CD4-positive, alpha-beta T cell (primary cell): ENCODE results near the gene GPATCH3. TPM values are rescaled to one million over a fixed set of nuclear protein-coding genes. Genes with fewer than 3 reads are reported as not detected.

ENCODE experiments used
- ATAC-seq: fragments of 200-7000 bp; cut with Tn5 transposase; one replicate; pipeline ENCODE4 v1.10.0; 2022; ENCODE audit warnings: mild to moderate bottlenecking; ENCODE audit not compliant: poor library complexity
- CTCF ChIA-PET: fragments of 350-600 bp; sonication (Branson Sonifier 250); formaldehyde crosslinking; loops from one replicate; lab custom pipeline; 2021; ENCODE audit warnings: antibody characterized with exemption, inconsistent platforms; lab: Charles Lee
- POLR2A ChIA-PET: fragments of 350-600 bp; sonication (Branson Sonifier 250); formaldehyde crosslinking; loops from one replicate; lab custom pipeline; 2021; ENCODE audit warnings: antibody characterized with exemption, inconsistent platforms; lab: Charles Lee
- DNase-seq, 14 experiments: peaks; one replicate each; pipeline ENCODE4 v3.0.0-alpha.2; 2013 to 2020; ENCODE audit warnings: mixed read lengths in 2 of 14
- H3K27ac ChIP-seq, 2 donors: one replicate each; pipeline versions ENCODE4 v1.5.1 to v1.7.0; 2013; ENCODE audit warnings: low read length in 2 of 2, low read depth in 1 of 2, mild to moderate bottlenecking in 1 of 2
- H3K27me3 ChIP-seq, 2 experiments: 1 replicate in 1 of 2; 2 replicates in 1 of 2; pipeline versions ENCODE4 v1.6.1 to v1.7.0; 2013; ENCODE audit warnings: low read length in 2 of 2, control low read depth in 1 of 2, mild to moderate bottlenecking in 1 of 2, moderate library complexity in 1 of 2; ENCODE audit not compliant: insufficient read depth in 2 of 2, control insufficient read depth in 1 of 2
- H3K36me3 ChIP-seq: one replicate; pipeline ENCODE4 v1.6.1; 2013; ENCODE audit warnings: low read length, control low read depth; ENCODE audit not compliant: insufficient read depth
- H3K4me1 ChIP-seq: one replicate; pipeline ENCODE4 v1.6.1; 2013; ENCODE audit warnings: low read length, control low read depth; ENCODE audit not compliant: insufficient read depth
- H3K4me3 ChIP-seq: one replicate; pipeline ENCODE4 v1.5.1; 2013; ENCODE audit warnings: mild to moderate bottlenecking, low read length, moderate library complexity
- H3K9me3 ChIP-seq, 2 experiments: 1 replicate in 1 of 2; 2 replicates in 1 of 2; pipeline versions ENCODE4 v1.6.1 to v1.7.0; 2013; ENCODE audit warnings: low read length in 2 of 2, mild to moderate bottlenecking in 2 of 2, control low read depth in 1 of 2, moderate library complexity in 1 of 2; ENCODE audit not compliant: control insufficient read depth in 1 of 2, insufficient read depth in 1 of 2
- H3K27ac Mint-ChIP-seq: one replicate; pipeline ENCODE4 v1.8.0; 2020; ENCODE audit warnings: mixed read lengths
- H3K27me3 Mint-ChIP-seq: one replicate; pipeline ENCODE4 v1.8.0; 2021; ENCODE audit warnings: mixed read lengths
- H3K36me3 Mint-ChIP-seq: one replicate; pipeline ENCODE4 v1.8.0; 2021; ENCODE audit warnings: low read depth, mixed read lengths
- H3K4me1 Mint-ChIP-seq: one replicate; pipeline ENCODE4 v1.8.0; 2021; ENCODE audit warnings: low read depth, mixed read lengths
- H3K4me3 Mint-ChIP-seq: one replicate; pipeline ENCODE4 v1.8.0; 2020; ENCODE audit warnings: mild to moderate bottlenecking, mixed read lengths
- H3K9me3 Mint-ChIP-seq: one replicate; pipeline ENCODE4 v1.8.0; 2020; ENCODE audit warnings: mixed read lengths
- intact Hi-C, 2 experiments: fragments of 100-400 bp; cut with DNase I in 1 of 2; cut with micrococcal nuclease in 1 of 2; formaldehyde crosslinking; loops; one replicate each; pipeline versions ENCODE4 v1.15.1 to v1.9.0; 2023 to 2025; cut with DNase I, micrococcal nuclease
- total RNA-seq, 174 experiments: library from RNA in 2 of 174; stranded (reverse) in 2 of 174; gene quantifications; one replicate each; pipeline ENCODE4 v1.2.3 and lab custom pipeline; 2021 to 2026
- TF ChIP-seq, protein P1 (sequence below): fragments of 200-600 bp; IDR thresholded peaks from one replicate; pipeline ENCODE4 v1.8.0; 2022; ENCODE audit warnings: antibody characterized with exemption, mild to moderate bottlenecking

The GPATCH3 gene
- total RNA-seq, 2 experiments from 2014 or later: 30.2 to 32.4 TPM

DNA sequence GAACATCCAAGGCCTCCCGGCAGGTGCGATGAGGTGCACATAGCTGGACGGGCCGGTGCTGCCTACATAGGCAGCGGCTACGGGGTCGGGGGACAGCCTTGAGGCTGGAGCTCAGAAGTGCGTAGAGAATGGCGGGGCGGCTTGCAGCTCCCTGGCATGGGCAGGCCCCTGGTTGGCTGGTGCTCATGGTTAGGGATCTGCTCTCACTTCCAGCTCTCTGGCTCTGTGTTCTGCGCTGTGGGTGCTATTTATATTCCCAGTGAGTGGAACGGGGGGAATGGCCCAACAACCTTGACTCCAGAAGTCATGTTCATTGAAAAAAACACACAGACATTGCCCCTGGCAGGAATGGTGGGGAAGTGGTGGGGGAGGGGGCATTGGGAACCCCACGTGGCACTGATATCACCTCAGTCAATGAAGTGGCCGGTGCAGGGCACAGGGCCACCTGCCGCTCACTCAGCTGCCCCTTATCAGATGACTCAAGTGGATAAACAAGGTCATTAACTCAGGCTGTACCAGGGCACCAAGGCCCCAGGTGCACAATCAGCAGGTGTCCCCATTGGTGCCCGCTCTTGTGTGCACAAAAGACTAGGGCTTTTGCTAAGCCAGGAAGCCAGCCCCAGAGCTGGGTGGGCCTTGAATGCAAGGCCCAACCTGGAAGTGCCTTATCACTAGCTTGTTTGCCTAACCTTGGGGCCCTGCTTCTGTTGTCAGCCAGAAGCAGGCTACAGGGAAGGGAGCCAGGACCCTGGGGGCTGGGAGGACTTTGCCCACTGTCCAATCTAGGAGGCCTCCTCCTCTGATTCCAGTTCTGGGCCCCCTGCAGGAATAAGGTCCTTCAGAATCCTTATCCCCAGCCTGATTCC lies 13.7 kb upstream of the GPATCH3 start, which contains the start of gene NR0B2:
NR0B2 (minus strand) TSS at position 222 of the 866 bp plus-strand sequence; CDS start at position 187, 35 bp downstream.
- DNase-seq: no peak
- TF ChIP-seq, protein P1, sequence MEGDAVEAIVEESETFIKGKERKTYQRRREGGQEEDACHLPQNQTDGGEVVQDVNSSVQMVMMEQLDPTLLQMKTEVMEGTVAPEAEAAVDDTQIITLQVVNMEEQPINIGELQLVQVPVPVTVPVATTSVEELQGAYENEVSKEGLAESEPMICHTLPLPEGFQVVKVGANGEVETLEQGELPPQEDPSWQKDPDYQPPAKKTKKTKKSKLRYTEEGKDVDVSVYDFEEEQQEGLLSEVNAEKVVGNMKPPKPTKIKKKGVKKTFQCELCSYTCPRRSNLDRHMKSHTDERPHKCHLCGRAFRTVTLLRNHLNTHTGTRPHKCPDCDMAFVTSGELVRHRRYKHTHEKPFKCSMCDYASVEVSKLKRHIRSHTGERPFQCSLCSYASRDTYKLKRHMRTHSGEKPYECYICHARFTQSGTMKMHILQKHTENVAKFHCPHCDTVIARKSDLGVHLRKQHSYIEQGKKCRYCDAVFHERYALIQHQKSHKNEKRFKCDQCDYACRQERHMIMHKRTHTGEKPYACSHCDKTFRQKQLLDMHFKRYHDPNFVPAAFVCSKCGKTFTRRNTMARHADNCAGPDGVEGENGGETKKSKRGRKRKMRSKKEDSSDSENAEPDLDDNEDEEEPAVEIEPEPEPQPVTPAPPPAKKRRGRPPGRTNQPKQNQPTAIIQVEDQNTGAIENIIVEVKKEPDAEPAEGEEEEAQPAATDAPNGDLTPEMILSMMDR: no peak
- POLR2A ChIA-PET: interaction anchor here (0.5 kb wide), 1 partner anchor 14 kb away, joined by 3 read pairs; the partner anchor contains the start of gene GPATCH3

DNA sequence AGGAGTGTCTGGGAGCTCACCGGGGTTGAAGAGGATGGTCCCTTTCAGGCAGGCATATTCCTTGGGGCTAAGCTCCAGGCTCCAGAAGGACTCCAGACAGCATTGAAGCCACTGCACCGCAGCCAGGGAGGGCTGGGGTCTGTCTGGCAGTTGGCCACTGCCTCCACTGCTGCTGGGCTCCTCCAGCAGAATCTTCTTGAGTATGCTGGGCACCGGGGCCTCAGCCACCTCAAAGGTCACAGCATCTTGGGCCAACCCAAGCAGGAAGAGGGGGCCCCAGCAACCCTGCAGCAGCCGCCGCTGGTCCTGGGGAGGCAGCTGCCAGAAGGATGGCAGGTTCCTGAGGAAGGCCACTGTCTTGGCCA lies 13.1 kb upstream of the GPATCH3 start:
- ATAC-seq: no peak
- H3K27ac ChIP-seq: no peak overlapping the region
- TF ChIP-seq, protein P1: no peak
- ChIA-PET POLR2A (no interaction called here), CTCF (no interaction called here)
- no peaks in the 10 kb centered on the region for H3K4me1 ChIP-seq
- H3K36me3 Mint-ChIP-seq: no peaks in the 10 kb centered on the region
- H3K4me1 Mint-ChIP-seq: no peaks in the 10 kb centered on the region
- H3K4me3 Mint-ChIP-seq: no peak overlapping the region
- H3K4me3 ChIP-seq: no peak overlapping the region
- peaks cover 4% of the 10 kb centered on the region for H3K27me3 Mint-ChIP-seq
- H3K9me3 Mint-ChIP-seq: no peaks in the 10 kb centered on the region
- DNase-seq: no peak
- intact Hi-C loops: no loop called here
- no peaks in the 10 kb centered on the region for H3K9me3 ChIP-seq
- no peaks in the 10 kb centered on the region for H3K27me3 ChIP-seq
- no peak overlapping the region for H3K27ac Mint-ChIP-seq
- H3K36me3 ChIP-seq: no peaks in the 10 kb centered on the region

More for the DNA sequence above, 13.7 kb upstream of the GPATCH3 start, which contains the start of gene NR0B2:
- Histone ChIP-seq H3K27me3 (no peaks in the 10 kb centered on the region), H3K4me3 (no peak within 1 kb of the TSS), H3K4me1 (no peaks in the 10 kb centered on the region), H3K36me3 (no peaks in the 10 kb centered on the region), H3K9me3 (no peaks in the 10 kb centered on the region), H3K27ac (no peak within 1 kb of the TSS)
- intact Hi-C loops: no loop called here
- Mint-ChIP-seq H3K9me3 (no peaks in the 10 kb centered on the region), H3K36me3 (no peaks in the 10 kb centered on the region), H3K27me3 (peaks cover 4% of the 10 kb centered on the region), H3K4me1 (no peaks in the 10 kb centered on the region), H3K27ac (no peak within 1 kb of the TSS), H3K4me3 (no peak within 1 kb of the TSS)
- no peak for ATAC-seq
- CTCF ChIA-PET: no interaction called here

DNA sequence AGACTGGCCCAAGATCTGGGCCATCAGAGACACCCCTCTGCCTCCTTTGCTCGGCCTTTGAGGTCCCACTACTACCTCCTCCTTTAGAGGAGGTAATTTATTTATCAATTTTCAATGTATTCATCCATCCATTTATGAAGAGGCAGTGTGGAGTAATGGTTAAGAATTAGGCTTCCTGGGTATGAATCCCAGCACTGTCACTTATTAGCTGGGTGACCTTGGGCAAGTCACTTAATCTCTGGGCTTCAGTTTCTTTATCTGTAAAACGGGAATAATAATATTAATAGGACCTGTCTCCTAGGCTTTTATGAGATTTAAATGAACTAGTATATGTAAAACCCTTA lies 11.9 kb upstream of the GPATCH3 start:
- Histone ChIP-seq H3K36me3 (no peaks in the 10 kb centered on the region), H3K27ac (no peak overlapping the region), H3K27me3 (no peaks in the 10 kb centered on the region), H3K9me3 (no peaks in the 10 kb centered on the region), H3K4me1 (no peaks in the 10 kb centered on the region), H3K4me3 (no peak overlapping the region)
- ATAC-seq (no peak), DNase-seq (no peak)
- Mint-ChIP-seq H3K4me3 (no peak overlapping the region), H3K9me3 (no peaks in the 10 kb centered on the region), H3K27me3 (peaks cover 4% of the 10 kb centered on the region), H3K36me3 (no peaks in the 10 kb centered on the region), H3K27ac (no peak overlapping the region), H3K4me1 (no peaks in the 10 kb centered on the region)
- TF ChIP-seq, protein P1: no peak
- intact Hi-C loops: no loop called here
- POLR2A ChIA-PET: no interaction called here
- CTCF ChIA-PET: no interaction called here
